H1 (cell line): ENCODE results near the gene DDX41. TPM values are rescaled to one million over a fixed set of nuclear protein-coding genes. Genes with fewer than 3 reads are reported as not detected.

Experiments
- CTCF ChIA-PET: fragments of 300-600 bp; sonication (Branson Sonifier 250); formaldehyde crosslinking; loops from one replicate; lab custom pipeline; 2021; ENCODE audit not compliant: partially characterized antibody; lab: Charles Lee
- POLR2A ChIA-PET: fragments of 300-600 bp; sonication (Branson Sonifier 250); formaldehyde crosslinking; loops from one replicate; lab custom pipeline; 2021; ENCODE audit warnings: inconsistent platforms; ENCODE audit not compliant: partially characterized antibody; lab: Charles Lee
- DNase-seq, 2 experiments: peaks; one replicate each; pipeline versions ENCODE4 v3.0.0 to v3.0.0-alpha.2; 2010 to 2022; ENCODE audit warnings: low spot score in 2 of 2, low read depth in 1 of 2, mixed read lengths in 1 of 2
- FAIRE-seq: peaks from 2 replicates; lab custom pipeline; 2011; peaks lifted over from hg19 to GRCh38; lab: Jason Lieb, UNC
- H2AFZ ChIP-seq: 2 replicates; pipeline ENCODE4 v1.8.1; 2012; ENCODE audit warnings: low read length, inconsistent platforms
- H2AK5ac ChIP-seq: 2 replicates; pipeline ENCODE4 v1.6.1; 2013; ENCODE audit warnings: low read depth, low read length
- H2BK120ac ChIP-seq: replicated peaks from 2 replicates; pipeline ENCODE3; 2013; ENCODE audit warnings: low read depth, low read length, inconsistent platforms
- H2BK12ac ChIP-seq: 2 replicates; pipeline ENCODE4 v1.6.1; 2013; ENCODE audit warnings: low read depth, low read length
- H2BK15ac ChIP-seq: 2 replicates; pipeline ENCODE4 v1.6.1; 2013; ENCODE audit warnings: low read length
- H2BK20ac ChIP-seq: 2 replicates; pipeline ENCODE4 v1.6.1; 2013; ENCODE audit warnings: low read length
- H2BK5ac ChIP-seq: 2 replicates; pipeline ENCODE4 v1.6.1; 2013; ENCODE audit warnings: low read depth, low read length
- H3K14ac ChIP-seq: 2 replicates; pipeline ENCODE4 v1.6.1; 2013; ENCODE audit warnings: inconsistent platforms; ENCODE audit not compliant: insufficient read length
- H3K18ac ChIP-seq: 2 replicates; pipeline ENCODE4 v1.6.1; 2013; ENCODE audit warnings: low read length; ENCODE audit errors: extremely low read depth
- H3K23ac ChIP-seq: 2 replicates; pipeline ENCODE4 v1.6.1; 2013; ENCODE audit warnings: inconsistent platforms; ENCODE audit not compliant: insufficient read length
- H3K23me2 ChIP-seq: 2 replicates; pipeline ENCODE4 v1.6.1; 2013; ENCODE audit warnings: low read depth, low read length
- H3K27ac ChIP-seq: 2 replicates; pipeline ENCODE4 v1.6.1; 2011; ENCODE audit warnings: low read depth, low read length, inconsistent platforms
- H3K27me3 ChIP-seq, 4 experiments: replicated peaks in 1 of 4; 1 replicate in 1 of 4; 2 replicates in 3 of 4; pipeline versions ENCODE4 v1.6.1 to v1.8.1; 2011 to 2013; ENCODE audit warnings: low read length in 3 of 4, mild to moderate bottlenecking in 3 of 4, inconsistent platforms in 2 of 4, mixed read lengths in 2 of 4, moderate library complexity in 1 of 4; ENCODE audit not compliant: control insufficient read depth in 3 of 4, insufficient read depth in 3 of 4; ENCODE audit errors: extremely low read depth in 1 of 4
- H3K36me3 ChIP-seq, 4 experiments: 2 replicates each; pipeline versions ENCODE4 v1.6.1 to v1.8.1; 2011 to 2013; ENCODE audit warnings: mild to moderate bottlenecking in 4 of 4, low read length in 3 of 4, moderate library complexity in 2 of 4, control low read depth in 1 of 4, inconsistent platforms in 1 of 4; ENCODE audit not compliant: insufficient read depth in 4 of 4, control insufficient read depth in 2 of 4
- H3K4ac ChIP-seq: replicated peaks from 2 replicates; pipeline ENCODE3; 2013; ENCODE audit warnings: low read length, low read depth, mixed read lengths, inconsistent platforms; ENCODE audit not compliant: insufficient read length
- H3K4me1 ChIP-seq, 4 experiments: replicated peaks in 1 of 4; 1 replicate in 1 of 4; 2 replicates in 3 of 4; pipeline versions ENCODE4 v1.6.1 to v1.8.1; 2011 to 2013; ENCODE audit warnings: low read length in 3 of 4, inconsistent platforms in 2 of 4, mixed read lengths in 1 of 4; ENCODE audit not compliant: insufficient read depth in 4 of 4, control insufficient read depth in 3 of 4
- H3K4me2 ChIP-seq, 2 experiments: 2 replicates each; pipeline versions ENCODE4 v1.6.1 to v1.8.1; 2011 to 2013; ENCODE audit warnings: low read depth in 2 of 2, low read length in 2 of 2, control low read depth in 1 of 2, inconsistent platforms in 1 of 2, mild to moderate bottlenecking in 1 of 2; ENCODE audit not compliant: insufficient read depth in 1 of 2
- H3K4me3 ChIP-seq, 4 experiments: fragments of 200-600, 300-600 bp in 1 of 4; sonication (generic), shearing (Covaris generic), sonication (Bioruptor Twin) in 1 of 4; 2 replicates each; pipeline versions ENCODE4 v1.5.1 to v1.8.1; 2011 to 2016; ENCODE audit warnings: low read length in 4 of 4, low read depth in 3 of 4, control low read depth in 2 of 4, inconsistent platforms in 2 of 4, mild to moderate bottlenecking in 2 of 4, mixed read lengths in 1 of 4, moderate library complexity in 1 of 4; ENCODE audit not compliant: insufficient read depth in 2 of 4; ENCODE audit errors: extremely low read depth in 1 of 4
- H3K56ac ChIP-seq: replicated peaks from 2 replicates; pipeline ENCODE3; 2013; ENCODE audit warnings: low read depth, mild to moderate bottlenecking, mixed read lengths, low read length, inconsistent platforms; ENCODE audit not compliant: insufficient read length
- H3K79me1 ChIP-seq: 2 replicates; pipeline ENCODE4 v1.6.1; 2013; ENCODE audit warnings: low read depth, low read length, control low read depth
- H3K79me2 ChIP-seq, 2 experiments: 2 replicates each; pipeline versions ENCODE4 v1.6.1 to v1.8.1; 2012 to 2013; ENCODE audit warnings: low read length in 2 of 2, mild to moderate bottlenecking in 2 of 2, inconsistent platforms in 1 of 2; ENCODE audit not compliant: insufficient read depth in 2 of 2, control insufficient read depth in 1 of 2
- H3K9ac ChIP-seq, 4 experiments: replicated peaks in 1 of 4; 1 replicate in 1 of 4; 2 replicates in 3 of 4; pipeline versions ENCODE4 v1.6.1 to v1.8.1; 2011 to 2013; ENCODE audit warnings: low read depth in 3 of 4, low read length in 3 of 4, control low read depth in 2 of 4, mild to moderate bottlenecking in 2 of 4, moderate library complexity in 2 of 4, inconsistent platforms in 1 of 4; ENCODE audit errors: extremely low read depth in 1 of 4
- H3K9me3 ChIP-seq, 2 experiments: 2 replicates each; pipeline versions ENCODE4 v1.6.1 to v1.8.1; 2012 to 2013; ENCODE audit warnings: mild to moderate bottlenecking in 2 of 2, moderate library complexity in 2 of 2, control low read depth in 1 of 2, inconsistent platforms in 1 of 2, low read depth in 1 of 2, low read length in 1 of 2, mixed read lengths in 1 of 2; ENCODE audit not compliant: insufficient read depth in 2 of 2
- H4K20me1 ChIP-seq, 2 experiments: replicated peaks in 1 of 2; 2 replicates each; pipeline versions ENCODE3 to v1.8.1; 2011 to 2013; ENCODE audit warnings: inconsistent platforms in 2 of 2, low read length in 2 of 2, mild to moderate bottlenecking in 1 of 2; ENCODE audit not compliant: insufficient read depth in 2 of 2, control insufficient read depth in 1 of 2
- H4K5ac ChIP-seq: 2 replicates; pipeline ENCODE4 v1.6.1; 2013; ENCODE audit warnings: low read length, low read depth, mixed read lengths, inconsistent platforms; ENCODE audit not compliant: insufficient read length
- H4K8ac ChIP-seq: 2 replicates; pipeline ENCODE4 v1.8.0; 2013; ENCODE audit warnings: mild to moderate bottlenecking, moderate library complexity, low read length, inconsistent platforms; ENCODE audit not compliant: insufficient read depth; ENCODE audit errors: extremely low read depth
- H4K91ac ChIP-seq: replicated peaks from 2 replicates; pipeline ENCODE3; 2013; ENCODE audit warnings: low read length, mixed read lengths, inconsistent platforms; ENCODE audit not compliant: insufficient read length
- WGBS, 2 experiments: shearing (Covaris generic) in 1 of 2; methylation state at CpG; one replicate each; pipeline versions ENCODE4 v1.1.6 to v1.1.7; 2013 to 2015; ENCODE audit warnings: low lambda C conversion rate in 2 of 2, mixed read lengths in 2 of 2, inconsistent platforms in 1 of 2, low coverage in 1 of 2, missing lambda C conversion rate in 1 of 2; ENCODE audit not compliant: insufficient replicate concordance in 2 of 2, insufficient coverage in 1 of 2, insufficient read length in 1 of 2; ENCODE audit errors: extremely low coverage in 1 of 2, missing lambda C conversion rate in 1 of 2; 5-methylcytosine and 5-hydroxymethylcytosine counted together
- polyA plus RNA-seq, 7 experiments: library from polyadenylated mRNA; depleted of rRNA in 3 of 7; stranded (reverse) in 5 of 7; unstranded in 2 of 7; fragments of >200 nt in 5 of 7; fragments of 200-250 nt in 2 of 7; gene quantifications; 1 replicate in 5 of 7; 2 replicates in 1 of 7; 4 replicates in 1 of 7; pipeline versions ENCODE4 v1.2.1 to v1.2.3, GENCODE V29; 2011 to 2013; ENCODE audit warnings: missing spikeins in 2 of 7, mixed read lengths in 2 of 7
- total RNA-seq: library from RNA; stranded (reverse); fragmentation: NEBNext Ultra II Directional; extraction: Animal tissue kit (Norgen Biotek cat#: 25700); gene quantifications from 2 replicates; pipeline ENCODE4 v1.2.1, GENCODE V29; 2021

DDX41 gene
- total and polyA plus RNA-seq, 2 of the 8 experiments (the other 6 are each of a cell fraction or from before 2014, with no cell fraction given) = 102 to 135 TPM

- Histone ChIP-seq H3K23ac (no peak overlapping the region), H3K9ac (no peak overlapping the region), H2BK12ac (no peak overlapping the region), H3K27me3 (no peaks in the 10 kb centered on the region), H3K79me2 (no peaks in the 10 kb centered on the region), H3K18ac (no peak overlapping the region), H3K4me2 (no peak overlapping the region), H3K23me2 (no peaks in the 10 kb centered on the region; the same call in 1 of the 2 replicates), H3K14ac (no peak overlapping the region), H3K27ac (no peak overlapping the region), H3K4me3 (no peak overlapping the region), H4K91ac (no peak overlapping the region), H3K4me1 (peaks cover 0 to 5% (median 3%) of the 10 kb centered on the region in 4 experiments; a peak in 5 of 7 replicates), H3K4ac (no peak overlapping the region), H2AFZ (no peak overlapping the region), H3K9me3 (no peaks in the 10 kb centered on the region), H2AK5ac (no peak overlapping the region), H3K36me3 (peaks cover 24 to 66% (median 45%) of the 10 kb centered on the region in 4 experiments), H3K79me1 (peaks cover 7% of the 10 kb centered on the region; the same call in 1 of the 2 replicates), H3K56ac (no peak overlapping the region), H2BK20ac (no peak overlapping the region), H4K5ac (no peak overlapping the region), H4K20me1 (peaks cover 5 to 13% of the 10 kb centered on the region in 2 experiments), H2BK15ac (no peak overlapping the region), H4K8ac (peak overlapping the region; percentile 53; the same call in 1 of the 2 replicates), H2BK5ac (no peak overlapping the region), H2BK120ac (no peak overlapping the region)
- DNase-seq = no peak
- ChIA-PET POLR2A (interaction anchor here (1.0 to 67.5 kb wide), 3 partner anchors 7 to 83 kb away, joined by 3 to 3349 read pairs (median 3349); partner anchors contain the start of genes DBN1, DOK3, PDLIM7 and PRR7), CTCF (interaction anchor here (2.0 to 12.7 kb wide), 4 partner anchors 8 to 20 kb away, joined by 9 to 306 read pairs (median 106); partner anchors contain the start of genes DDX41, DOK3 and PDLIM7)
- no peak for FAIRE-seq
- 98% methylated on average over 8 of the region's 8 CpGs; no CpG with 5 or more reads in 1 of the 2 experiments for WGBS, 2 experiments
These were observed 29.6 kb downstream of the DDX41 start for GRCh38 chr5:177487144-177487543.
